ENCODE measurements around the gene FAM20A.

Gene FAM20A

DNA sequence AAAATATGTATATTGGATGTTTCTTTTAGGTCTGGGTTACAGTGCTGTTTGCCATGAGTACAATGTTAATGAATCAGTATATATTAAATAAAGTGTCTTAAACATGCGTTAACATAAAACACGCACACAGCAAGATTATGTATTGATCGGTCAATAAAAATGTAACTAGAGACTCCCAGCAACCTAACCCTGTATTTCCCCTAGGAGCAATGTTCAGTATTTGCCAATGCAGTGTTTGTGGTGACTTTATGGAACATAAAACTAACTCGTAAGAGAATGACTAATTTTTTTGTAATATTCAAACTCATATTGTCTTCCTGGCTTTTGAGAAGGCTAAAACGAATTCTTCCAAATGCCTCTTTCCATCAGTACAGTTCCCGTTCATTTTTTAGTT lies 66.5 kb downstream of the FAM20A start:
- Histone ChIP-seq H3K36me3 (ENCODE audit: insufficient read depth, low read length) (peaks cover 55% of the 10 kb centered on the region; the same call in 1 of the 2 replicates), H3K9ac (ENCODE audit: low read depth, low read length, poor library complexity, severe bottlenecking) (no peak overlapping the region), H3F3A (ENCODE audit: low read depth) (no peaks in the 10 kb centered on the region), H3K4me2 (ENCODE audit: low read depth, low read length, poor library complexity, severe bottlenecking) (no peak overlapping the region), H3K79me2 (ENCODE audit: insufficient read depth, low read length) (no peaks in the 10 kb centered on the region), H3K9me2 (replicated peaks; ENCODE audit: low read depth, low read length) (no peaks in the 10 kb centered on the region), H3K9me3 (ENCODE audit: insufficient read depth, low read depth, low read length) (no peaks in the 10 kb centered on the region), H3K4me3 (ENCODE audit: low read length, poor library complexity, severe bottlenecking) (no peak overlapping the region), H3K4me1 (ENCODE audit: insufficient read depth, low read length, poor library complexity, severe bottlenecking) (no peaks in the 10 kb centered on the region), H2AFZ (ENCODE audit: low read length) (no peak overlapping the region), H3K27me3 (ENCODE audit: insufficient read depth, low read length, poor library complexity, severe bottlenecking) (no peaks in the 10 kb centered on the region), H4K20me1 (ENCODE audit: insufficient read depth, low read length, poor library complexity, severe bottlenecking) (no peaks in the 10 kb centered on the region)
- TF ChIP-seq CTCF (conservative IDR thresholded peaks at IDR 0.05; ENCODE audit: low read length), result no peak
- TF ChIP-seq EZH2phosphoT487 (IDR thresholded peaks at IDR 0.05; ENCODE audit: borderline replicate concordance), result no peak

DNA sequence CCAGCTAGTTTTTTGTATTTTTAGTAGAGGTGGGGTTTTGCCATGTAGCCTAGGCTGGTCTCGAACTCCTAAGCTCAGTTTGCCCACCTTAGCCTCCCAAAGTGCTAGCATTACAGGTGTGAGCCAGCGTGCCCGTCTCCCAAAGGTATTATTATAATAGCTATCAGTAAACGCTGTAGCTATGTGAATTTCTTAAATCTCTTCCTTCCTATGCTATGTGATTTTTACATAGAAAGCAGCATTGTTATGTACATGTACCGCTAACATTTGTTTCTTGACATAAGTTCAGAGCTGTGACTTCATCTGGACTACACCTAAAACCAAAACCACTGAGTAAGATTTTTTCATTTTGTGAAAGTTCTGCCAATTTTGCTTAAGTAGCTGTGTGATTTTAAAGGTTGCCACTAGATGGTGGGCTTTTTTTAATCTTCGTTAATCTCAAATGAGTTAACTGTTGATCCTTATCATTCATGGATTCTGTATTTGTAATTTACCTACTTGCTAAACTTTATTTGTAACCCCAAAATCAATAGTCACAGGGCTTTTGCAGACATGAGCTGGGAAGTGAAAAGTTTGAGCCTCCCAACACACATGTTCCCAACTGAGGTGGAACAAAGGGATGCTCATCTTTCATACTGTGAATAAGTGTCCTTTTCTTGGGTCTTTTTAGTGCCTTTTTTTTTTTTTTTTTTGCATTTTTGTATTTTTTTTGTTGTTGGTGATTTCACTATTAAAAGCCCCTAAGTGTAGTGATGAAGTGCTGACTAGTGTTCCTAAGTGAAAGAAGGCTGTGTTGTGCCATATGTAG lies 67.1 kb downstream of the FAM20A start:
- no peaks in the 10 kb centered on the region for H3K27me3 ChIP-seq (ENCODE audit: insufficient read depth, low read length, poor library complexity, severe bottlenecking)
- no peaks in the 10 kb centered on the region for H3K4me1 ChIP-seq (ENCODE audit: insufficient read depth, low read length, poor library complexity, severe bottlenecking)
- no peak for TF ChIP-seq EZH2phosphoT487 (IDR thresholded peaks at IDR 0.05; ENCODE audit: borderline replicate concordance)
- TF ChIP-seq CTCF (conservative IDR thresholded peaks at IDR 0.05; ENCODE audit: low read length), result peak; percentile 63
- no peaks in the 10 kb centered on the region for H3F3A ChIP-seq (ENCODE audit: low read depth)
- no peak overlapping the region for H2AFZ ChIP-seq (ENCODE audit: low read length)
- H3K9me3 ChIP-seq (ENCODE audit: insufficient read depth, low read depth, low read length), result no peaks in the 10 kb centered on the region
- no peaks in the 10 kb centered on the region for H3K79me2 ChIP-seq (ENCODE audit: insufficient read depth, low read length)
- no peak overlapping the region for H3K9ac ChIP-seq (ENCODE audit: low read depth, low read length, poor library complexity, severe bottlenecking)
- no peak overlapping the region for H3K4me3 ChIP-seq (ENCODE audit: low read length, poor library complexity, severe bottlenecking)
- H3K4me2 ChIP-seq (ENCODE audit: low read depth, low read length, poor library complexity, severe bottlenecking), result no peak overlapping the region
- peaks cover 61% of the 10 kb centered on the region; the same call in 1 of the 2 replicates for H3K36me3 ChIP-seq (ENCODE audit: insufficient read depth, low read length)
- no peaks in the 10 kb centered on the region for H4K20me1 ChIP-seq (ENCODE audit: insufficient read depth, low read length, poor library complexity, severe bottlenecking)
- H3K9me2 ChIP-seq (replicated peaks; ENCODE audit: low read depth, low read length), result no peaks in the 10 kb centered on the region

DNA sequence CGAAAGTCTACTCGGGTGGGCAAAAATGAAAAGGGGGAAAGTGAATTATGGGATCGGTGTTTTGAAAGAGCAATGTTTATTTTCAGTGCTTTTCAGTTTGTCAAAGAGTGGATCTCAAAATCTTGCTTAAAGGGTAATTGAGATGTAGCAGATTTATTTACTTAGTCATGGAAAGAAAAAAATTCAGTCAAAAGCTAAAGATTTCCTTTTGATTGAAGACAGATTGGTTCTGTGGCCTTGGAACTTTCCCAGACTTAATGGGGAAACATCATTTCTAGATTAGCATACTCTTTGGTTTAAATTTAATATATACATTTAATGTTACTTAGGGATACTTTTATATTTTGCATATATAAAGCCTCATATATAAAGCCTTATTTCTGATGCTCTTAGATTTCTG lies 68.3 kb downstream of the FAM20A start:
- Histone ChIP-seq H2AFZ (ENCODE audit: low read length) (no peak overlapping the region), H3K79me2 (ENCODE audit: insufficient read depth, low read length) (no peaks in the 10 kb centered on the region), H3K4me1 (ENCODE audit: insufficient read depth, low read length, poor library complexity, severe bottlenecking) (no peaks in the 10 kb centered on the region), H4K20me1 (ENCODE audit: insufficient read depth, low read length, poor library complexity, severe bottlenecking) (no peaks in the 10 kb centered on the region), H3K4me2 (ENCODE audit: low read depth, low read length, poor library complexity, severe bottlenecking) (no peak overlapping the region), H3K27me3 (ENCODE audit: insufficient read depth, low read length, poor library complexity, severe bottlenecking) (no peaks in the 10 kb centered on the region), H3K36me3 (ENCODE audit: insufficient read depth, low read length) (peaks cover 74% of the 10 kb centered on the region; the same call in 1 of the 2 replicates), H3K9ac (ENCODE audit: low read depth, low read length, poor library complexity, severe bottlenecking) (no peak overlapping the region), H3K9me3 (ENCODE audit: insufficient read depth, low read depth, low read length) (no peaks in the 10 kb centered on the region), H3K4me3 (ENCODE audit: low read length, poor library complexity, severe bottlenecking) (no peak overlapping the region), H3F3A (ENCODE audit: low read depth) (no peaks in the 10 kb centered on the region), H3K9me2 (replicated peaks; ENCODE audit: low read depth, low read length) (no peaks in the 10 kb centered on the region)
- TF ChIP-seq CTCF (conservative IDR thresholded peaks at IDR 0.05; ENCODE audit: low read length), result no peak
- no peak for TF ChIP-seq EZH2phosphoT487 (IDR thresholded peaks at IDR 0.05; ENCODE audit: borderline replicate concordance)
